Left ventricle myocardium inferior (tissue), 1 donor: ENCODE results near the gene ANO2. TPM values are rescaled to one million over a fixed set of nuclear protein-coding genes. Genes with fewer than 3 reads are reported as not detected.

Experiments used
- DNase-seq: peaks from one replicate; pipeline ENCODE4 v3.0.0-alpha.2; 2020
- H3K27ac ChIP-seq: fragments of 200-600 bp; replicated peaks from 2 replicates; pipeline ENCODE4 v1.8.0; 2021
- H3K27me3 ChIP-seq: fragments of 200-600 bp; 2 replicates; pipeline ENCODE4 v1.8.0; 2021; ENCODE audit warnings: low read depth
- H3K36me3 ChIP-seq: fragments of 200-600 bp; 2 replicates; pipeline ENCODE4 v1.8.0; 2021
- H3K4me1 ChIP-seq: fragments of 200-600 bp; 2 replicates; pipeline ENCODE4 v1.8.0; 2021
- H3K4me3 ChIP-seq: fragments of 200-600 bp; 2 replicates; pipeline ENCODE4 v1.8.0; 2021; ENCODE audit warnings: mild to moderate bottlenecking, moderate library complexity
- H3K9me3 ChIP-seq: fragments of 200-600 bp; replicated peaks from 2 replicates; pipeline ENCODE4 v1.8.0; 2021
- intact Hi-C: fragments of 100-400 bp; cut with micrococcal nuclease; formaldehyde crosslinking; loops from one replicate; pipeline ENCODE4 v1.11.0; 2022
- total RNA-seq: library from RNA; stranded (reverse); fragmentation: NEBNext Ultra II Directional; extraction: Animal tissue kit (Norgen Biotek cat#: 25700); gene quantifications from one replicate; pipeline ENCODE4 v1.2.1, GENCODE V29; 2021
- TF ChIP-seq, protein P1 (sequence below): fragments of 200-600 bp; IDR thresholded peaks from 2 replicates; pipeline ENCODE4 v1.8.0; 2021; ENCODE audit warnings: antibody characterized with exemption, mild to moderate bottlenecking, borderline replicate concordance
- donor health status: DM: no; HTN: yes; CAD: no; lungs with severe emphysema.

ANO2 gene
- total RNA-seq, 1 donor from 2014 or later: 13.0 TPM

DNA sequence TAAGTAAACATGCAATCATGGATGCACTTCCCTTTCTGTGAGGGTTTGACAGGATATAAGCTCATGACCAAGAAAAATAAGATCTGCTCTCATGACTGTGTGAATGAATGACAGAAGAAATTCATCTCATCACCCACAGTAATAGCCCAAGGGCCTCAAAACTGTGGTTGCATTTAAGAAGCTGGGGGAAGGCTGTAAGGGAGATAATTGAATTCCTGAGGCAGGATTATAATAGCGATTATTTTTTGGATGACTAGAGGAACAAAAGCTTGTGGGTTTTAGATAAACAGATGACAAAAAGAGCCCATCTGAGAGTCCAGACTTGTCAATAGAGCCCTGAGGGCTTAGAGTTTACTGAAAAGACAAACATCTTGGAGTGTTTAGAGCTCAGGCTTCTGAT, 352.0 kb downstream of the ANO2 start:
- no peak overlapping the region for H3K27ac ChIP-seq
- H3K36me3 ChIP-seq: peaks cover 4% of the 10 kb centered on the region
- no peaks in the 10 kb centered on the region for H3K9me3 ChIP-seq
- no peak overlapping the region for H3K4me3 ChIP-seq
- intact Hi-C loops: no loop called here
- no peaks in the 10 kb centered on the region for H3K27me3 ChIP-seq
- no peak for DNase-seq
- TF ChIP-seq, protein P1, sequence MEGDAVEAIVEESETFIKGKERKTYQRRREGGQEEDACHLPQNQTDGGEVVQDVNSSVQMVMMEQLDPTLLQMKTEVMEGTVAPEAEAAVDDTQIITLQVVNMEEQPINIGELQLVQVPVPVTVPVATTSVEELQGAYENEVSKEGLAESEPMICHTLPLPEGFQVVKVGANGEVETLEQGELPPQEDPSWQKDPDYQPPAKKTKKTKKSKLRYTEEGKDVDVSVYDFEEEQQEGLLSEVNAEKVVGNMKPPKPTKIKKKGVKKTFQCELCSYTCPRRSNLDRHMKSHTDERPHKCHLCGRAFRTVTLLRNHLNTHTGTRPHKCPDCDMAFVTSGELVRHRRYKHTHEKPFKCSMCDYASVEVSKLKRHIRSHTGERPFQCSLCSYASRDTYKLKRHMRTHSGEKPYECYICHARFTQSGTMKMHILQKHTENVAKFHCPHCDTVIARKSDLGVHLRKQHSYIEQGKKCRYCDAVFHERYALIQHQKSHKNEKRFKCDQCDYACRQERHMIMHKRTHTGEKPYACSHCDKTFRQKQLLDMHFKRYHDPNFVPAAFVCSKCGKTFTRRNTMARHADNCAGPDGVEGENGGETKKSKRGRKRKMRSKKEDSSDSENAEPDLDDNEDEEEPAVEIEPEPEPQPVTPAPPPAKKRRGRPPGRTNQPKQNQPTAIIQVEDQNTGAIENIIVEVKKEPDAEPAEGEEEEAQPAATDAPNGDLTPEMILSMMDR: no peak
- no peaks in the 10 kb centered on the region for H3K4me1 ChIP-seq

DNA sequence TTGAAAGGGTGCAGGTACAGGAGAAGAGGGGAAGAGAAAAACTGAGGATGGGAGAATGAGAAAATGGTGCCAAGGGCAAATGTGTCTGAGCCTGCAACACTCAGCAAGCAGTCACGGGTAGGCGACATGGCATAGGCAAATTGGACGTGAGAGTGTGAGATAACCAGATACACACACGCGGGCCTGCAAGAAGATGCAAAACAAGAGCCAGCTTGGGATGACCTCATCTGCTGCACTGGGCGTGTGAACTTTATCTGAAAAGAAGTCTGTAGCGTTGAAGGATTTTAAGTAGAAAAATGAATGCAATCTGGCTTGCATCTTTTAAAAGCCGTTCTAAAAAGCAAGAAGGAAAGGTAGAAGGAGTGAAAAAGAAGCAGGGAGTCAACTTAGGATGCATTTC, 352.7 kb downstream of the ANO2 start:
- no peaks in the 10 kb centered on the region for H3K9me3 ChIP-seq
- no peak overlapping the region for H3K27ac ChIP-seq
- H3K4me3 ChIP-seq: no peak overlapping the region
- H3K4me1 ChIP-seq: peaks cover 5% of the 10 kb centered on the region
- DNase-seq: no peak
- no peaks in the 10 kb centered on the region for H3K36me3 ChIP-seq
- intact Hi-C loops: no loop called here
- H3K27me3 ChIP-seq: no peaks in the 10 kb centered on the region
- TF ChIP-seq, protein P1: no peak

DNA sequence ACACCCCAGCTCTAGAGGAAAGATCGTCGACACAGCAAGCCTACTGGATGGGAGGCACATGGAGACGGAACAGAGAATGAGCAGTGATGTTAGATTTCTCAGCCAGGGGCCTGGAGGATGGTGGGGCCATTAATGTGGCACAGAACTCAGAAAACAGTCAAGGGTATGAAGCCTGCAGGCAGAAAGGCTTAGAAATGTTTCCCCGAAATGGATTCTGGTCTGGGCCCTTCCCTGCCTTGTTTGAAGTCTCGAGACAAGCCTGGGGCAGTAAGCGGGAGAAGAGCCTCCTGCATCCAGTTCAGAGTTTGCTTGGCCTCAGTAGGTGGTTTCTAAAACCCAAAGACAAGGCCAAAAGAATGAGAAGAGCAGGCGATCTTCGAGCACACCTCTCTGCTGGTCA, 354.7 kb downstream of the ANO2 start:
- H3K9me3 ChIP-seq: no peaks in the 10 kb centered on the region
- no peaks in the 10 kb centered on the region for H3K36me3 ChIP-seq
- H3K4me1 ChIP-seq: peaks cover 22% of the 10 kb centered on the region
- TF ChIP-seq, protein P1: no peak
- intact Hi-C loops: no loop called here
- H3K4me3 ChIP-seq: no peak overlapping the region
- H3K27me3 ChIP-seq: no peaks in the 10 kb centered on the region
- no peak overlapping the region for H3K27ac ChIP-seq
- DNase-seq: no peak

DNA sequence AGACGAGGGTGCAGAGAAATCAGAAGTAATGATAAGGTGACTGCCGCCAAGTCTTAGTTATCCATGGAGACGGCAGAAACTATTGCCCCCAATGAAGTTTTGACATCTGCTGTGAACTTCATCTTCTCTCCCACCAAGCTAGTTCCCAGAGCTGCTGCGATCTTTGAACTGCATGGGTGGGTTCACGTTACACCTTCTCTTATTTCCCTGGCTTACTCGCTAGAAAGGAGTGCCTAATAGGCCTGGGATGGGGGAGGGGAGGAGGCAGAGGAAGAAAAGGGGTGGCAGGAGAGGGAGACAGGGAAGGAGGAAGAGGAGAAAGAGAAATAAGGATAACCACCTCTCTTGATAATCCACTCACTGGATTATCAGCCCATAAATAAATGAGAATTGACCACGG, 356.0 kb downstream of the ANO2 start:
- Histone ChIP-seq H3K27me3 (no peaks in the 10 kb centered on the region), H3K9me3 (no peaks in the 10 kb centered on the region), H3K36me3 (no peaks in the 10 kb centered on the region), H3K27ac (no peak overlapping the region), H3K4me1 (peaks cover 34% of the 10 kb centered on the region), H3K4me3 (no peak overlapping the region)
- intact Hi-C loops: no loop called here
- TF ChIP-seq, protein P1: no peak
- DNase-seq: no peak

DNA sequence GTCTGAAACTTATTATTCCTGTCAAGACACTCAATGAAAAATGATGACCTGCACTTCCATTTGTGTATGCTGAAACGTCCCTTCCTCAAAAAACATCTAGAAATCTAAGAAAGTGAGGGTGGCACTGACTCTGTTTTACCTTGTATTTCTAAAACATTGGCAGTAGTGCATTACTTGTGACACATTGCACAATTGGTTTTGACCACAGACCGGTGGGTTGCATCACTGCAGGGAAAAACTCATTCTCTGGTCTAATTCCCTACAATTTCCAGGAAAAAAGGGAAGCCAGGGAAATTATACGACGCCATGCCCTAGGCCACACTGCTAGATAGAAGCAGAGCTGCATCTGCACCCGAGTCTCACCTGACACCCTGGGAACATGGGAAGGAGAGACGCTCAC, 356.5 kb downstream of the ANO2 start:
- Histone ChIP-seq H3K27ac (no peak overlapping the region), H3K4me3 (no peak overlapping the region), H3K36me3 (no peaks in the 10 kb centered on the region), H3K4me1 (peaks cover 39% of the 10 kb centered on the region), H3K27me3 (no peaks in the 10 kb centered on the region), H3K9me3 (no peaks in the 10 kb centered on the region)
- DNase-seq: no peak
- TF ChIP-seq, protein P1: no peak
- intact Hi-C loops: no loop called here

DNA sequence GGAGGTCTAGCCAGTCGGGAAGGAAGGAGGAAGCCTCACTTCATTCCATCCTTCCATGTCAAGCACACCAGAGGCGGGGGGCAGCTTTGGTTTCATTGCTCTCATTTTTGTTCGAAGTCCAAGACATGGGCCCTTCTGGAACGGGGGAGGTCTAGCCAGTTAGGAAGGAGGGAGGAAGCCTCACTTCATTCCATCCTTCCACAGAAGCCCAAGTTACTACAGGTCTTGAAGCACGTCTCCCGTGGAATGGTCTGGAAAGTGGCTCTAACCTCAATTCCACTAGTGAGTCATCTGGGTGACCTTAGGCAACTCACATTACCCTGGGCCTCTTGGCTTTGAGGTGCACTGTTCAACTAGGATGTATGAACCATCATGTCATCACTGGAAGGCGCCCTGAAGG, 356.9 kb downstream of the ANO2 start:
- H3K27ac ChIP-seq: no peak overlapping the region
- DNase-seq: no peak
- intact Hi-C loops: no loop called here
- no peak overlapping the region for H3K4me3 ChIP-seq
- no peaks in the 10 kb centered on the region for H3K36me3 ChIP-seq
- TF ChIP-seq, protein P1: no peak
- H3K9me3 ChIP-seq: no peaks in the 10 kb centered on the region
- no peaks in the 10 kb centered on the region for H3K27me3 ChIP-seq
- H3K4me1 ChIP-seq: peaks cover 40% of the 10 kb centered on the region
